Suppressor macrophage treated with lipopolysaccharide for 4 hours (primary cell): ENCODE measurements around the gene KCNT2.
"Not testable (repeated sequence)": the region's sequence is repeated elsewhere in the genome, so short reads cannot be mapped to it uniquely, and the experiment has no call there.

ENCODE experiments used
- DNase-seq: peaks from one replicate; pipeline ENCODE4 v3.0.0-alpha.2; 2020

Gene KCNT2

GRCh38 chr1:196510451-196510850, 97.8 kb downstream of the KCNT2 start:
- no peak for DNase-seq

GRCh38 chr1:196504224-196504623, 104.0 kb downstream of the KCNT2 start:
- not testable (repeated sequence) for DNase-seq

GRCh38 chr1:196502437-196502836, 105.8 kb downstream of the KCNT2 start:
- no peak for DNase-seq

- no peak for DNase-seq
Measured at GRCh38 chr1:196501760-196502428, 106.3 kb downstream of the KCNT2 start.

GRCh38 chr1:196497817-196498216, 110.4 kb downstream of the KCNT2 start:
- no peak for DNase-seq

- DNase-seq = no peak
Measured at GRCh38 chr1:196494766-196495165, 113.5 kb downstream of the KCNT2 start.

- DNase-seq = no peak
Measured at GRCh38 chr1:196493881-196494280, 114.4 kb downstream of the KCNT2 start.

- no peak for DNase-seq
Measured at GRCh38 chr1:196488579-196488978, 119.7 kb downstream of the KCNT2 start.

GRCh38 chr1:196486346-196486745, 121.9 kb downstream of the KCNT2 start:
- no peak for DNase-seq

- no peak for DNase-seq
Measured at GRCh38 chr1:196481616-196482015, 126.6 kb downstream of the KCNT2 start.

- DNase-seq = no peak
Measured at GRCh38 chr1:196477262-196477661, 131.0 kb downstream of the KCNT2 start.

GRCh38 chr1:196467230-196467925, 140.9 kb downstream of the KCNT2 start:
- no peak for DNase-seq

- no peak for DNase-seq
Measured at GRCh38 chr1:196466654-196467053, 141.6 kb downstream of the KCNT2 start.

- no peak for DNase-seq
Measured at GRCh38 chr1:196466166-196466565, 142.1 kb downstream of the KCNT2 start.

- DNase-seq = no peak
Measured at GRCh38 chr1:196464480-196464941, 143.7 kb downstream of the KCNT2 start.

- DNase-seq = no peak
Measured at GRCh38 chr1:196462086-196462485, 146.2 kb downstream of the KCNT2 start.

GRCh38 chr1:196461521-196461920, 146.7 kb downstream of the KCNT2 start:
- no peak for DNase-seq

GRCh38 chr1:196459383-196459782, 148.9 kb downstream of the KCNT2 start:
- DNase-seq = no peak

GRCh38 chr1:196454792-196455191, 153.4 kb downstream of the KCNT2 start:
- DNase-seq = no peak

- no peak for DNase-seq
Measured at GRCh38 chr1:196451103-196451502, 157.1 kb downstream of the KCNT2 start.

- no peak for DNase-seq
Measured at GRCh38 chr1:196450143-196451095, 157.8 kb downstream of the KCNT2 start.

GRCh38 chr1:196449460-196449859, 158.8 kb downstream of the KCNT2 start:
- no peak for DNase-seq

- no peak for DNase-seq
Measured at GRCh38 chr1:196445775-196446174, 162.5 kb downstream of the KCNT2 start.
